AG10803 (cell line): ENCODE measurements around the gene PPIL3.

Source experiments
- DNase-seq: peaks from one replicate; pipeline ENCODE4 v3.0.0; 2010; ENCODE audit warnings: low read depth
- H3K4me3 ChIP-seq: 2 replicates; pipeline ENCODE4 v1.5.1; 2011; ENCODE audit warnings: mild to moderate bottlenecking, low read length, control low read depth
- TF ChIP-seq, protein P1 (sequence below): conservative IDR thresholded peaks from 2 replicates; pipeline ENCODE4 v1.5.1; 2011; ENCODE audit warnings: mild to moderate bottlenecking, low read length, control low read depth, inconsistent platforms

PPIL3 gene

DNA sequence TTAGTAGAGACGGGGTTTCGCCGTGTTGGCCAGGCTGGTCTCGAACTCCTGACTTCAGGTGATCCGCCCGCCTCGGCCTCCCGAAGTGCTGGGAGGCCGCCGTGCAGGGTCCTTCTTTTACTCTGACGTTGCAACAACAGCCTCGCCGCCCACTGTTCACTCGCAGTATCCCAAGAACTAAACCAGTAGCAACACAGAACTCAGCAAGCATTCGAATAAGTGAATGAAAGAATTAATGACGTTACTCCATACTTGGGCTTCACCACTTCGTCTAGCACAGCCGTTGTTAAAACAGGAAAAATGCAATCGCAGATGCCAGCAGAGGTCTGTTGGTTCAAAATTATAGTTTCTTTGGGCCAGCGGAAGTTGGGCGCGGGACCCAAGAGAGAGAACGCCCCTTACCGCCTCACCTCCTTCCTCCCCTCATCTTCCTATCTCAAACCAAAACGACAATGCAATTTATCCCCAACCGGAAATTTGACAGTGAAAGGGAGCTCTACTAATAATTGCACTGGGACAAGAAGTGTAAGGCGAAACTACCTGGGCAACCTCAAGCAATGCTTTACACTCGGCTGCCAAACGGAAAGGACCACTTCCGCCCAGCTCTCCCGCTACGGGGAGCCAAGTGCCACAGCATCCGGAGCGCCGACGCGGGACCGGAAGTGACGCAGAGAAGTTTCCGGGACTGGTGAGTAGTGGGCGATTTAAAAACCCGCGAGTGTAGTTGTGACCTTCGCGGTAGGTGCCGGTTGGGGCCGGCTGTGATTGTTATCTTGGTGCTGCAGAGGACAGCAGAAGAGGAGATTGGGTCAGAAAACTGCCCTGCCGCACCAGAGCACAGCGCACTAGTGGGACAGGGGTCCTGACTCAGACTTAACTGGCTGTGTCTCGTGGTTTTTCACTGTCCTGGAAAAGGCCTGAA, at the start of gene PPIL3, which contains the start of gene NIF3L1:
TSS of gene PPIL3 (minus strand) at position 374 of the 922 bp plus-strand sequence. CDS start 1,462 bp downstream, outside the sequence.
TSS of gene NIF3L1 (plus strand) at position 668 of the 922 bp plus-strand sequence. CDS start 2,573 bp downstream, outside the sequence.
- peak; percentile 96 for DNase-seq
- H3K4me3 ChIP-seq = peak within 1 kb of the TSS; percentile 87
- TF ChIP-seq, protein P1, sequence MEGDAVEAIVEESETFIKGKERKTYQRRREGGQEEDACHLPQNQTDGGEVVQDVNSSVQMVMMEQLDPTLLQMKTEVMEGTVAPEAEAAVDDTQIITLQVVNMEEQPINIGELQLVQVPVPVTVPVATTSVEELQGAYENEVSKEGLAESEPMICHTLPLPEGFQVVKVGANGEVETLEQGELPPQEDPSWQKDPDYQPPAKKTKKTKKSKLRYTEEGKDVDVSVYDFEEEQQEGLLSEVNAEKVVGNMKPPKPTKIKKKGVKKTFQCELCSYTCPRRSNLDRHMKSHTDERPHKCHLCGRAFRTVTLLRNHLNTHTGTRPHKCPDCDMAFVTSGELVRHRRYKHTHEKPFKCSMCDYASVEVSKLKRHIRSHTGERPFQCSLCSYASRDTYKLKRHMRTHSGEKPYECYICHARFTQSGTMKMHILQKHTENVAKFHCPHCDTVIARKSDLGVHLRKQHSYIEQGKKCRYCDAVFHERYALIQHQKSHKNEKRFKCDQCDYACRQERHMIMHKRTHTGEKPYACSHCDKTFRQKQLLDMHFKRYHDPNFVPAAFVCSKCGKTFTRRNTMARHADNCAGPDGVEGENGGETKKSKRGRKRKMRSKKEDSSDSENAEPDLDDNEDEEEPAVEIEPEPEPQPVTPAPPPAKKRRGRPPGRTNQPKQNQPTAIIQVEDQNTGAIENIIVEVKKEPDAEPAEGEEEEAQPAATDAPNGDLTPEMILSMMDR = no peak; the same call in 1 of the 2 replicates

DNA sequence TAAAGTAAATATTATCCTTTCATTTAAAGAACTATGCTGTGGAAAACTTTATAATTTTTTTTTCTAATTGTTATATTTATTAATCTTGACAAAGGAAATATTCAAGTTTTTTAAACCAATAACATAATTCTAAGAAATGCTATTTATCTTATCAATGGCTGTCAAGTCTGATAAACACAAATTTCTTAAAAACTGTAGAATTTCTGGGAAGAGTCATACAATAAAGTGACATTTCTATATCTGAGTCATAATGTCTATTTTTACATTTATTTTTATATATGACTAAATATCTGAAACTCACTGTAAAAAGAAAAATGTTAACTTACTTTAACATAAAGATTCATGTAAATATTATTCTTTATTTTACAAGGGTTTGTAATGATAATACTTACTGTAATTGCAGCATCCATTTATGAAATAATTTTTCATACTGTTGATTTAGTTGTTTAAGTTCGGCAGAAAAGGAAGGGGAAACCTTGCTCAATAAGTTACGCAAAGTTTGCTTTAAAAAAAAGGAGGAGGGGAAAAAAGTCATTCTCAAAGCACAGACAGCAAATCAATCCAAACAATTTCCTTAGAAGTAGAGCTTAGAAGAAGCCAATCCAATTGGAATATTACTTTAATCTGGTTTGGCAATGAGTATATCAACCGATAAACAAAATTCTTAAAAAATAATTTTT, 42.2 kb upstream of the PPIL3 start:
- DNase-seq = no peak
- H3K4me3 ChIP-seq = no peak overlapping the region
- TF ChIP-seq, protein P1 = no peak

DNA sequence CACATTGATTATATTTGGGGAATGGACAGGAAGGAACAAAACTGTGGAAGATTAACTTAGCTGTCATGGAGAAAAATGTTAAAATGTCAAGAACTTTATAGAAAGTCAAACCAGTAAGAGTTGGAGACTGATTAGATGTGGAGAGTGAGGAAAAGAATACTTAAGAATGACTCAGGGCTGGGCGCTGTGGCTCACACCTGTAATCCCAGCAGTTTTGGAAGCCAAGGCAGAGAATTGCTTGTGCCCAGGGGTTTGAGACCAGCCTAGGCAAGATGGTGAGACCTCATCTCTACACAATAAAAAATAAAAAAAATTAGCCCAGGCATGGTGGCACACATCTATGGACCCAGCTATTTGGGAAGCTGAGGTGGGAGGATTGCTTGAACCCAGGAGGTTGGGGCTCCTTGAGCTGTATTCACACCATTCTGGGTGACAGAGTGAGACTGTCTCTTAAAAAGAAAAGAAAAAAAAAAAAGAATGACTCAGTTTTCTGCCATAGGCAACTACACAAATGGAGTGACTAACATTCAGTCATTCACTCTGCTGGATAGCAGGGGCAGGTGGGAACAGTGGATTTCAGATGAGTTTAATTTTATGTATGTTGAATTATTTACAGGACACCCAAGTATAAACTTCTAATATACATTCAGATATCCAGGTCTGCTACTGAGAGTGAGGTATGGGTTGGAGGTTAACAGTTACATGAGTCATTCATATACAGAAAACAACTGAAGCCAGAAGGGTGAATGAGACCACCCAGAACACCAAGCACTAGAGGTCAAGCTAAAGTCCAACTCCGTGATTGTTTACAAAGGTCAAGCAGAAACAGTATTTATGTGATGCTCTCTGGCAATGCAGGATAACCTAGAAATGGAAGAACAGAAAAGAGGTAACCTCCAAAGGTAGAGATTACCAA, 40.7 kb upstream of the PPIL3 start:
- TF ChIP-seq, protein P1 = no peak
- H3K4me3 ChIP-seq = no peak overlapping the region
- no peak for DNase-seq

DNA sequence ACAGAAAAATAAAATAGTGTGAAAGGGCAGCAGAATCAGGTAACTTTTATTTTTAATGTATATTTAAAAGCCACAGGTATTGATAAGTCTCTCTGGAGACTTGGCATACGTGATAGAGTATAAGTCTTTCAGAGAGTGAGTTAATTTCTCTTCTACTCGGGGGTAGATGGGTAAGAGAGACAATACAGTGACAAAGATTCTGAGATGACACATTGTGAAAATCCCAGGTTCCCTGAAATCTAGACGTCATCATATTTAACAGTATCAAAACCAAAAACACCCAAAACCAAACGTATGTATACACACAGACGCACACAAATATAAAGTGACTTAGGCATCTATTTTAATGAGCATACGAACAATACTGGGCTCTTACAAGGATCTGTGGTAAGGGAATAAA, 33.6 kb upstream of the PPIL3 start:
- no peak overlapping the region for H3K4me3 ChIP-seq
- TF ChIP-seq, protein P1 = no peak
- DNase-seq = no peak

DNA sequence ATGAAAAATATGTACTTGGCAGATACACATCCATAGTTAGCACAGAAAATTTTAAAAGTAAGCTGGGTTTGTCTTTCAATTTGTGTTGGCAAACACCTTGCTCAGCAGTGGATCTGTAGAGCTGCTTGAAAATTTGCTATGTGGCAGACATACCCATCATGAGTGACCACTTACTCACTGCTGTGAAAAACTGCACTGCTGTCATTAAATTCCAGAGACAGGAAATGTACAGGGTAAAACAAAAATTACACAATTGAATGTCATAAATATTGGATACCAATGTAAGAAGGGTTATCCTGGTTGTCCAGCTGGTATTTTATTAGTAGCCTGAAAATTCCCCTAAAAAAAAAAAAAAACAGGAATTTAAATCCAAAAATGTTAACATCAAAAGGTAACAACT, 24.8 kb upstream of the PPIL3 start:
- H3K4me3 ChIP-seq = no peak overlapping the region
- DNase-seq = peak; percentile 93
- TF ChIP-seq, protein P1 = no peak

DNA sequence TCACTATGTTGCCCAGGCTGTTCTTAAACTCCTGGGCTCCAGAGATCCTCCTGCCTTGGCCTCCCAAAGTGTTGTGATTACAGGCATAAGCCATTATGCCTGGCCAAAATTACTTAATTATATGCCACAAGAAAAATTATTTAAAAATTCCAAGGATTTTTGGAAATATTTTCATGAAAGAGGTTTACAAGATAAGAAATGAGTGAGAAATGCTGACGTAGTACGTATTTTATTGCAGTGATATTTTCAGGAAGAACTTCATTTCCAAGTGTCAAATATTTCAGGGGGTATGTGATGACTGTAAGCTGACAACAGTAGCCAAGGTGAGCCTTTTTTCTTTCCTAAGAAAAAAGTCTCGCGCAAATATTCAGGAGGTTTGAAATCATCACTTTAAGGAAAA, 21.1 kb upstream of the PPIL3 start:
- TF ChIP-seq, protein P1 = no peak
- no peak for DNase-seq
- H3K4me3 ChIP-seq = no peak overlapping the region
